GM13976 (cell line): ENCODE measurements around the gene TMEM132A.

Experiments
- DNase-seq: peaks from one replicate; pipeline ENCODE4 v3.0.0; 2012; ENCODE audit warnings: low spot score
- in situ Hi-C: fragments of 300-500 bp; cut with MboI; formaldehyde crosslinking; loops from one replicate; pipeline ENCODE4 v1.12.0; 2022; ENCODE audit warnings: low sequenced_read_pairs, mixed read lengths, inconsistent platforms; ENCODE audit not compliant: unreplicated experiment
- TF ChIP-seq, protein P1 (sequence below): IDR thresholded peaks from 2 replicates; pipeline ENCODE4 v1.5.1; 2012; ENCODE audit warnings: borderline replicate concordance, mild to moderate bottlenecking; ENCODE audit not compliant: insufficient read depth; ENCODE audit errors: extremely low read depth, missing control alignments, control extremely low read depth

The TMEM132A gene

DNA sequence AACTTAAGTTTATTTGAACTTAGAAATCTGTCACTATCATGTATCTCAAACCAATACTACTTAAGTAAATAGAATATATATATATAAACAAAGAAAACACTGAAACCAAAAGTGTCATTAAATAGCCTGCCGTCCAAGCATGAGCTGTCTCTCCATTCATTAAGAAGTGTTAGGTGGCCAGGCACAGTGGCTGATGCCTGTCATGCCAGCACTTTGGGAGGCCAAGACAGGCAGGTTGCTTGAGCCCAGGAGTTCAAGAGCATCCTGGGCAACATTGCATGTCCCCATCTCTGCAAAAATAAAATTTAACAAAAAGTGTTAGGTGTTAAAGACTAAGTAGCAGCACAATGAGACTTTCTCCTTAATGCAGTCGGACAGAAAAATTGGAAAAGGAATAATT lies 61.2 kb downstream of the TMEM132A start:
- DNase-seq, result no peak
- TF ChIP-seq, protein P1, sequence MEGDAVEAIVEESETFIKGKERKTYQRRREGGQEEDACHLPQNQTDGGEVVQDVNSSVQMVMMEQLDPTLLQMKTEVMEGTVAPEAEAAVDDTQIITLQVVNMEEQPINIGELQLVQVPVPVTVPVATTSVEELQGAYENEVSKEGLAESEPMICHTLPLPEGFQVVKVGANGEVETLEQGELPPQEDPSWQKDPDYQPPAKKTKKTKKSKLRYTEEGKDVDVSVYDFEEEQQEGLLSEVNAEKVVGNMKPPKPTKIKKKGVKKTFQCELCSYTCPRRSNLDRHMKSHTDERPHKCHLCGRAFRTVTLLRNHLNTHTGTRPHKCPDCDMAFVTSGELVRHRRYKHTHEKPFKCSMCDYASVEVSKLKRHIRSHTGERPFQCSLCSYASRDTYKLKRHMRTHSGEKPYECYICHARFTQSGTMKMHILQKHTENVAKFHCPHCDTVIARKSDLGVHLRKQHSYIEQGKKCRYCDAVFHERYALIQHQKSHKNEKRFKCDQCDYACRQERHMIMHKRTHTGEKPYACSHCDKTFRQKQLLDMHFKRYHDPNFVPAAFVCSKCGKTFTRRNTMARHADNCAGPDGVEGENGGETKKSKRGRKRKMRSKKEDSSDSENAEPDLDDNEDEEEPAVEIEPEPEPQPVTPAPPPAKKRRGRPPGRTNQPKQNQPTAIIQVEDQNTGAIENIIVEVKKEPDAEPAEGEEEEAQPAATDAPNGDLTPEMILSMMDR, result no peak
- in situ Hi-C loops, result no loop called here

DNA sequence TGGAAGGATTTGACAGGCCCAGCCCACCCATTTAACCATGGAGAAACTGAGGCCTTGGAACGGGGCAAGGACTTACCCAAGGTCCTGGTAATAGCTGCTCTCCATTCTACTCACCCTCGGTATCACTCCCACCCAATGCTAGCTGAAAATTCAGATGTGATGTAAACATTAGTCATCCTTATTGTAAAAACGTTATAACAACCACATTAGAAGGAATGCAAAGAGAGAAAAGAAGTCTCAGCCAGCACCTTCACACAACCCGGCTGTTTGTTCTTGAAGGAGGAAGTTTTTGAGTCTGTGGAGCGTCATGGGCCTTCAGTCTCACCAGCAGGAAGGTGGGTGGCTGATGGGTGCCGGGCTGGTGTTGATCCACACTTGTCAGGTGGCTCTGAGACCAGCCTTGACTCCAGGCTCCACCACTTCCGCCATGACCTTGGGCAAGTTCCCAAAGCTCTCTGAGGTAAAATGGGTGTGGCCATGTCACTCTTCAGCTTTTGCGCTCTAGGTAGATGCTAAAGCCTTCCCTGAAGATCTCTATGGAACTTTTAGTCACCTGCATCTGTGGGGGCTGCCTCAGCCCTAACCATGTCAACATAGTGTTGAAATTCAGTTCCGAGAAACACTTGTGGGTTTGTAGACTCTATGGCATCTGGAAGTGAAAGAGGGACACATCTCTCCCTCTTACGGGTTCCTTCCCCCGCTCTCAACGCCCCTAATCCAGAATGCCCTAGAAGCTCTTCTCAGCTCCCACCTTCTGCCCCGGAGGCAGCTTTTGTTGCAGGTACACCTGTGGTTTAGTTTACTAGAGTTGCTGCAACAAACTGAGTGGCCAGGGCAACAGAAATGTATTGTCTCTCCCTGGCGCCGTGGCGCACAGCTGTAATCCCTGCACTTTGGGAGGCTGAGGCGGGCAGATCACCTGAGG lies 62.0 kb downstream of the TMEM132A start:
- no peak for DNase-seq
- TF ChIP-seq, protein P1, result no peak
- in situ Hi-C loops, result no loop called here
